GM12874 (cell line): ENCODE data around the gene MSANTD3.

Experiments
- CTCF ChIP-seq: IDR thresholded peaks from 2 replicates; pipeline ENCODE4 v1.5.1; 2011; ENCODE audit warnings: low read depth, mild to moderate bottlenecking, control low read depth, low read length, moderate library complexity; ENCODE audit not compliant: insufficient read depth

MSANTD3 gene

DNA sequence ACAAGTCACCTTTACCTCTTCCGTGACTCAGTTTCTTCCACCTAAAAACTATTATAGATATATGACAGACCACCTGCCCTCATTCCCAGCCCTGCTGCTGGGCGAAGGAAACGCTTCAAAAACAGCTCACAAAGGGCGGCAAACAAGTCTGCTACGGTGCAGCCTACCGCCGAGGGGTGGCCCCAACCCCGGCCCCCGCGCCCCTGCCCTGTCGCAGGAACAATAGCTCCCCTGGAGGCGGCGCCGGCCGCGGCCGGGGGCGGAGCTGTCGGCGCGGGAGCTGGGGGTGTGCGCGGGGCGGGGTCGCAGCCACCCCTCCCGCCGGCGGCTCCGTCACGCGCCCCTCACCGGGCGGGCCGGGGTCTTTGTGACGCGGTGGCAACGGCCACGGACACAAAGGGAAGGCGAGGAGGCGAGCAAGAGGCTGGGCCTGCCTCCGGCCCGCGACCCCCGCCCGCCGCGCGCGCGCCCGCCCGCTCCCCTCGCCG lies 45.9 kb downstream of the MSANTD3 start, which contains the start of gene TMEFF1:
Gene TMEFF1 (plus strand): TSS at position 362 of the 488 bp plus-strand sequence. CDS start 396 bp downstream, outside the sequence.
- TF ChIP-seq CTCF: peak; percentile 10; the same call in 1 of the 2 replicates

DNA sequence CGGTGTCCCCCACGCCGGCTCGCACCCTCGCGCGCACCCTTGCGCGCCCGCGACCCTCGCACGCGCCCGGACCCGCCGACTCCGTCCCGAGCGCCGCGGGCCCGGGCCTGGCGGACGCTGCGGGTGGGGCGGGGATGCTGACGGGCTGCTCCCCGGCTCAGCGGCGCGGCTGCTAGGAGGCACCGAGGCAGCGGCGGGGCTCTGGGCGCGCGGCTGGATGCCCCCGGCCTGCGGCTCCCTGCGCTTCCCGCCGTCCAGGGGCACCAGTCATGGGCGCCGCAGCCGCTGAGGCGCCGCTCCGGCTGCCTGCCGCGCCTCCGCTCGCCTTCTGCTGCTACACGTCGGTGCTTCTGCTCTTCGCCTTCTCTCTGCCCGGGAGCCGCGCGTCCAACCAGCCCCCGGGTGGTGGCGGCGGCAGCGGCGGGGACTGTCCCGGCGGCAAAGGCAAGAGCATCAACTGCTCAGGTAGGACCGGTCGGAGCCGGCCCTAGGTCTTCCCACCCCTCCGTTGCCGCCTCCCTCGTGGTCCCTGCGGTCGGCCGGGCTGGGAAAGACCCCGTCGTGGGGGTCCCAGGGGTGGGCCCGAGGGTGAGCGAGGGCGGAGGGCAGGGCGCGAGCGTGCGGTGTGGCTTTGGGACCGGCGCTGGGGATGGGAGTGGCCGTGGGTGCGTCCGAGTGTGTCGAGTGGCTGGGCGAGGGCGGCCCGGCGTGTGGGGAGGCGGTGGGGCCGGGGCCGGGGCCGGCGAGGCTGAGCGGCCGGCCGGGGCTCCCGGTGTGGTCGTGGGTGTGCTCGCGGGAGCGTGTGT lies 46.5 kb downstream of the MSANTD3 start:
- no peak for TF ChIP-seq CTCF

GRCh38 chr9:100474082-100474923 lies 47.4 kb downstream of the MSANTD3 start:
- TF ChIP-seq CTCF: no peak

DNA sequence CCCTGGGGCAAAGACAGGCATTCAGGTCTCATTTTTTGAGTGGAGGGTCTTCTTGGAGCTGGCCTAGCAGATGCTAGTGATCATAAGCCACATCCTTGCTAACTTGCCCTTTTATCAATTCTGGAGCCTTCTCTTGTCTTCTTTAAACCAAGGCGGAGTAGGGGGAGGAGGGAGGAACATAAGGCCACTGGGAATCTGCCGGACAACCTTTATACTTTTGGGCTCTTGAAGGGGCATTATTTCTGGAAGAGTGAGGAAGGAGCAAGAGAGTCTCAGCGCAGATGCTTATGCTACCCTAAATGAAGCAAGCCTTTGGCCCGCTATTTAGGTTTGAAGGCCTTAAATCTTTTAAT lies 48.0 kb downstream of the MSANTD3 start:
- no peak for TF ChIP-seq CTCF

DNA sequence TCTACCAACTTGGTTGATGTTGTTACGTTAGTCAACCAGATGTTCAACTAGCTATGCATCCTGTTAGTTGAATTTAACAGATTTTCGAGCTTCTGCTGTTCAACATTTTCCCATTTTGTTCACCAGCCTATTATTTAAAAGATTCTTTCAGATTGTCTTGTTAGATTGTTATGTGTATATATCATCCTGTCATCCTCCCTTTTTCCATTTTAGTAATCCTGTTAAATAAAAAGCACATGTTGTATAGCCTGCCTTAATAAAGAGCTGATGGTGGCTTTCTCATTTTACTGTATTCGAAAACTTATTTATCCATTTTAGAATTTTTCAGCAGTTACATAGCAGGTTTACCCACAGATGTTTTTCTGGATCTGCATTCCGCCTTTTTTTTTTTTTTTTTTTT lies 50.3 kb downstream of the MSANTD3 start:
- no peak for TF ChIP-seq CTCF

DNA sequence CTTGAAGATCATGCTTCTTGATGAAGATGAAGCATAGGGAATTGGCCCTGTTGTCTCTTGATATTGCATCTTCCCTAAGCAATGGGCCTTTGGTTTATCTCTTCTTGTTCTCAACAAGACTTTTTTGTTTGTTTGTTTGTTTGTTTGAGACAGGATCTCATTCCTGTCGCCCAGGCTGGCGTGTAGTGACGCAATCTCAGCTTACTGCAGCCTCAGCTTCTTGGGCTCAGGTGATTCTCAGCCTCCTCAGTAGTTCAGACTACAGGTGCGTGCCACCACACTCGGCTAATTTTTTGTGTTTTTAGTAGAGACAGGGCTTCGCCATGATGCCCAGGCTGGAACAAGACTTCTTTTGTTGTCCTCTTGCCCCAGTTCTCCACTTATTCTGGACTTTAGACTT lies 51.2 kb downstream of the MSANTD3 start:
- no peak for TF ChIP-seq CTCF

DNA sequence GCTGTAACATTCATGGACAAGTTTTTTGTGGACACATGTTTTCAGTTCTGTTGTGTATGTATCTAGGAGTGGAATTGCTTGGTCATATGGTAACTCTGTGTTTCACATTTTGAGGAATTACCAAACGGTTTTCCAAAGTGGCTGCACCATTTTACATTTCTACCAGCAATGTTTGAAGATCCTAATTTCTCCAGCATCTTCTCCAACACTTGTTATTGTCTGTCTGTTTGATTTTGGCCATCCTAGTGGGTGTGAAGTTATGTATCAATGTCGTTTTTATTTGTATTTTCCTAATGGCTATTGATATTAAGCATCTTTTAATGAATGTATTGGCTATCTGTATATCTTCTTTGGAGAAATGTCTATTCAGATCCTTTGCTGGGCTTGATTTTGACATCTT lies 52.9 kb downstream of the MSANTD3 start:
- no peak for TF ChIP-seq CTCF
